ENCODE data around the gene ADAMTSL2. TPM values are rescaled to one million over a fixed set of nuclear protein-coding genes. Genes with fewer than 3 reads are reported as not detected.
A peak's percentile ranks its signal among the peaks of the same experiment; 100 is the strongest.

The ADAMTSL2 gene
- total and polyA plus RNA-seq, 8 donors, result 1.3 to 20.6 (median 2.6) TPM; not detected in 2

GRCh38 chr9:133584167-133584558, 49.7 kb downstream of the ADAMTSL2 start:
- no peaks in the 10 kb centered on the region for H3K9me3 ChIP-seq
- TF ChIP-seq POLR2AphosphoS5 (IDR thresholded peaks at IDR 0.05) (no peak), EP300 (IDR thresholded peaks at IDR 0.05) (no peak), POLR2A (IDR thresholded peaks at IDR 0.05) (no peak), CTCF (IDR thresholded peaks at IDR 0.05) (no peak)
- no peak overlapping the region for H3K4me3 ChIP-seq
- H3K4me1 ChIP-seq, result peaks cover 11 to 24% (median 17%) of the 10 kb centered on the region in 4 donors
- no peaks in the 10 kb centered on the region for H3K36me3 ChIP-seq
- intact Hi-C loops (cut with DNase I; ENCODE audit: low total_unique reads), result no loop called here
- no peak overlapping the region for H3K27ac ChIP-seq
- no peak for DNase-seq
- peaks cover 0 to 76% (median 38%) of the 10 kb centered on the region in 3 donors for H3K27me3 ChIP-seq
- 24 to 56% (median 40%) methylated on average over 5 of the region's 5 CpGs for WGBS, 5 donors

- intact Hi-C loops (cut with DNase I; ENCODE audit: low total_unique reads), result no loop called here
- DNase-seq, result peak in 1 of 2 donors; percentile 62
- no peak overlapping the region for H3K4me3 ChIP-seq
- WGBS, 5 donors, result 9 to 14% (median 9%) methylated on average over 26 to 28 of the region's 28 CpGs
- no peak for TF ChIP-seq POLR2A (IDR thresholded peaks at IDR 0.05)
- no peak for TF ChIP-seq CTCF (IDR thresholded peaks at IDR 0.05)
- no peak for TF ChIP-seq POLR2AphosphoS5 (IDR thresholded peaks at IDR 0.05)
- no peak for TF ChIP-seq EP300 (IDR thresholded peaks at IDR 0.05)
- no peaks in the 10 kb centered on the region for H3K9me3 ChIP-seq
- peaks cover 11 to 24% (median 17%) of the 10 kb centered on the region in 4 donors for H3K4me1 ChIP-seq
- H3K27ac ChIP-seq, result no peak overlapping the region
- peaks cover 0 to 76% (median 34%) of the 10 kb centered on the region in 3 donors for H3K27me3 ChIP-seq
- H3K36me3 ChIP-seq, result no peaks in the 10 kb centered on the region
Observed at GRCh38 chr9:133584559-133585476, 50.3 kb downstream of the ADAMTSL2 start.

GRCh38 chr9:133585481-133586351, 51.2 kb downstream of the ADAMTSL2 start:
- intact Hi-C loops (cut with DNase I; ENCODE audit: low total_unique reads), result no loop called here
- Histone ChIP-seq H3K4me1 (peaks cover 11 to 24% (median 17%) of the 10 kb centered on the region in 4 donors), H3K27ac (no peak overlapping the region), H3K4me3 (no peak overlapping the region), H3K9me3 (no peaks in the 10 kb centered on the region), H3K27me3 (peaks cover 0 to 81% (median 34%) of the 10 kb centered on the region in 3 donors), H3K36me3 (no peaks in the 10 kb centered on the region)
- TF ChIP-seq POLR2AphosphoS5 (IDR thresholded peaks at IDR 0.05), result no peak
- TF ChIP-seq POLR2A (IDR thresholded peaks at IDR 0.05), result no peak
- no peak for TF ChIP-seq EP300 (IDR thresholded peaks at IDR 0.05)
- TF ChIP-seq CTCF (IDR thresholded peaks at IDR 0.05), result no peak
- DNase-seq, result peak in 1 of 2 donors; percentile 70
- 20 to 27% (median 24%) methylated on average over 29 to 43 of the region's 43 CpGs for WGBS, 5 donors

GRCh38 chr9:133587051-133587450, 52.5 kb downstream of the ADAMTSL2 start:
- Histone ChIP-seq H3K27me3 (peaks cover 0 to 87% (median 38%) of the 10 kb centered on the region in 3 donors), H3K4me1 (peaks cover 11 to 24% (median 17%) of the 10 kb centered on the region in 4 donors), H3K9me3 (no peaks in the 10 kb centered on the region), H3K36me3 (no peaks in the 10 kb centered on the region), H3K4me3 (no peak overlapping the region), H3K27ac (no peak overlapping the region)
- 86 to 88% (median 87%) methylated on average over 6 to 8 of the region's 8 CpGs for WGBS, 5 donors
- TF ChIP-seq POLR2AphosphoS5 (IDR thresholded peaks at IDR 0.05) (no peak), EP300 (IDR thresholded peaks at IDR 0.05) (no peak), CTCF (IDR thresholded peaks at IDR 0.05) (no peak), POLR2A (IDR thresholded peaks at IDR 0.05) (no peak)
- intact Hi-C loops (cut with DNase I; ENCODE audit: low total_unique reads), result no loop called here
- no peak for DNase-seq
